NB4 (cell line): ENCODE data around the gene ASS1.

Source experiments
- POLR2A ChIP-seq: IDR thresholded peaks from 2 replicates; pipeline ENCODE4 v1.6.1; 2011; ENCODE audit warnings: mild to moderate bottlenecking; ENCODE audit not compliant: insufficient read length; ENCODE audit errors: extremely low read depth
- TF ChIP-seq, protein P1 (sequence below): IDR thresholded peaks from one replicate; pipeline ENCODE4 v1.5.1; 2012; ENCODE audit warnings: low read depth, low read length

DNA sequence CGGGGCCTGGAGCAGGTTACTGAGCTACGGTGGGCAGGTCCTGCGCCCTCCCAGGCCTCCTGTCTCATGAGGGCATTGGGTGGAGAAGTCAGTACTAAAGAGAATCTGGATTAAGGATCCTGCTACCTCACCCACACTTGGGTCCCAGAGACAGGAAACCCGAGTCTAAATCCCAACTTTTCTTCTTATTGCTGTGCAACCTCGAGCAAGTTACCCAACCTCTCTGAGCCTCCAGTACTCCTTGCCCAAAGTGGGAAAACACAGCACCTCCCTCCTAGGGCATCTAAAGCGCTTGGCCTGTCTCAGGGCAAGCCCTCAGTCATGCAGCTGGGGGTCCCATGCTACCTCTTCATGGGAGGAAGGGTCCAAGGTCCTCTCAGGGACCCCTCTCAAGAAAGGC lies 28.2 kb downstream of the ASS1 start:
- TF ChIP-seq, protein P1, sequence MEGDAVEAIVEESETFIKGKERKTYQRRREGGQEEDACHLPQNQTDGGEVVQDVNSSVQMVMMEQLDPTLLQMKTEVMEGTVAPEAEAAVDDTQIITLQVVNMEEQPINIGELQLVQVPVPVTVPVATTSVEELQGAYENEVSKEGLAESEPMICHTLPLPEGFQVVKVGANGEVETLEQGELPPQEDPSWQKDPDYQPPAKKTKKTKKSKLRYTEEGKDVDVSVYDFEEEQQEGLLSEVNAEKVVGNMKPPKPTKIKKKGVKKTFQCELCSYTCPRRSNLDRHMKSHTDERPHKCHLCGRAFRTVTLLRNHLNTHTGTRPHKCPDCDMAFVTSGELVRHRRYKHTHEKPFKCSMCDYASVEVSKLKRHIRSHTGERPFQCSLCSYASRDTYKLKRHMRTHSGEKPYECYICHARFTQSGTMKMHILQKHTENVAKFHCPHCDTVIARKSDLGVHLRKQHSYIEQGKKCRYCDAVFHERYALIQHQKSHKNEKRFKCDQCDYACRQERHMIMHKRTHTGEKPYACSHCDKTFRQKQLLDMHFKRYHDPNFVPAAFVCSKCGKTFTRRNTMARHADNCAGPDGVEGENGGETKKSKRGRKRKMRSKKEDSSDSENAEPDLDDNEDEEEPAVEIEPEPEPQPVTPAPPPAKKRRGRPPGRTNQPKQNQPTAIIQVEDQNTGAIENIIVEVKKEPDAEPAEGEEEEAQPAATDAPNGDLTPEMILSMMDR: no peak
- TF ChIP-seq POLR2A: no peak
